ENCODE results near the gene SLC4A4.

Gene SLC4A4

GRCh38 chr4:71532407-71532806 lies 193.6 kb downstream of the SLC4A4 start:
- DNase-seq (ENCODE audit: low read depth in 2 of 3, low spot score in 2 of 3): no peak

GRCh38 chr4:71533121-71533520 lies 194.3 kb downstream of the SLC4A4 start:
- DNase-seq (ENCODE audit: low read depth in 2 of 3, low spot score in 2 of 3): no peak

DNA sequence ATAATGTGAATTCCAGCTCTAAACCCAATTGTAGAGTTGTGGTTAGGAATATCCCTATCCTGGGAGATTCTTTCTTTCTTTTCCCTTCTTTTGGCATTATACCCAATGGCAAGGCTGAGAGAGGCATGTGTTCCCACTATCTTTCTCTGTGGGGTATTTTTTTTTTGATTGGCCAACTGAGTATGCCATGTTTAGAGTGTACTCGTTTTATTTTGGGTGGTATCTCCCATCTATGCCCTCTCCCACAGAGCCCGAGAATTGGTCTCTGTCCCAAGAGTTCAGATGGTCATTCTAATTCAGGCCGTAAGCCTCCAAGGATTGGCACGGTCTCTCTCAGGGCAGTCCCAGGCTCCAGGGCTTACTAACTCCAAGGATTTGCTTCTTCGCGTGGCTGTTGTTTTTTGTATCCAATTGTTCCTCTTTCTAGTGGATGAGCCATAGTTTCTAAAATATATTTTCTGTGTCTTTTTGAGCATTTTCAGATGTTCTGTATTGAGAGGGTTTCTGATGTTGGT lies 198.8 kb downstream of the SLC4A4 start:
- no peak for DNase-seq (ENCODE audit: low read depth in 2 of 3, low spot score in 2 of 3)

GRCh38 chr4:71538528-71538927 lies 199.7 kb downstream of the SLC4A4 start:
- DNase-seq (ENCODE audit: low read depth in 2 of 3, low spot score in 2 of 3): no peak

DNA sequence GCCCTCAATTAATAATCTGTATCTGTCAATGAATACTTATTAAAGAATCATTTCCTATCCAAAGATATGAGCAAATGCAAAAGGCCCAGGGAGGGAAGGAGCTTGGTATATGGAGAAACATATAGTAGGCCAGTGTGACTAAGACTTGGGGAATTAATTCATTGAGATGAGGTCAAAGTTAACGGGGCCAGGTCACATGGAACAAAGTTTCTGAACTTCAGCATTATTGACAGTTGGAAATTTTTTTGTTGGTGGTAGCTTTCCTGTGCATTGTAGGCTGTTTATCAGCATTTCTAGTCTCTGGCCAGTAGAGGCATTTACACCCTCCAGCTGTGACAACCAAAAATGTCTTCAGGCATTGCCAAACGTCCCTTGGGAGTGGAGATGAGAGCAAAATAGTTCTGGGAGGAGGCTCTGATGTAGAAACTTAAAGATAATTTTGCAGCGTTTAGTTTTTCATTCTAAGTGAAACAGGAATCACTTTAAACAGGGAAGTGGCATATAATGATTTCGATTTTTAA lies 202.0 kb downstream of the SLC4A4 start:
- DNase-seq (ENCODE audit: low read depth in 2 of 3, low spot score in 2 of 3): no peak

GRCh38 chr4:71541541-71541940 lies 202.7 kb downstream of the SLC4A4 start:
- DNase-seq (ENCODE audit: low read depth in 2 of 3, low spot score in 2 of 3): no peak

DNA sequence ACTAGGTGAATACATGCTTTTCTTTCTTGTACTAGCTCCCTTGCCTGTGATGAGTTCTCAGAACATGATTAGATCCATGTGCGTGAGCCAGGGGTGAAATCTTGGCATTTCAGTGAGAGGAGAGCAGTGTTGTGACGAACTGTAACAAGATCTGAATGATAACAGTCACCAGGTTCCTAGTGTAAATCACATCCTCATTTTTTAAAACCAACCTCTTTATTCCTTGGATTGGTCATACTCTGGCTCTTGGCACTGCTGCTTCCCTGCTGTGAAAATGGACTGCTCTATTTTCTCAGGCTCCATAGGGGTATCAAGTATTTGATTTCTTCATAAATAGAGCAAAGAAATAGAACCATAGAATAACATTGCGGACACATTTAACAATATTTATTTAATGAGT lies 206.3 kb downstream of the SLC4A4 start:
- DNase-seq (ENCODE audit: low read depth in 2 of 3, low spot score in 2 of 3): no peak

DNA sequence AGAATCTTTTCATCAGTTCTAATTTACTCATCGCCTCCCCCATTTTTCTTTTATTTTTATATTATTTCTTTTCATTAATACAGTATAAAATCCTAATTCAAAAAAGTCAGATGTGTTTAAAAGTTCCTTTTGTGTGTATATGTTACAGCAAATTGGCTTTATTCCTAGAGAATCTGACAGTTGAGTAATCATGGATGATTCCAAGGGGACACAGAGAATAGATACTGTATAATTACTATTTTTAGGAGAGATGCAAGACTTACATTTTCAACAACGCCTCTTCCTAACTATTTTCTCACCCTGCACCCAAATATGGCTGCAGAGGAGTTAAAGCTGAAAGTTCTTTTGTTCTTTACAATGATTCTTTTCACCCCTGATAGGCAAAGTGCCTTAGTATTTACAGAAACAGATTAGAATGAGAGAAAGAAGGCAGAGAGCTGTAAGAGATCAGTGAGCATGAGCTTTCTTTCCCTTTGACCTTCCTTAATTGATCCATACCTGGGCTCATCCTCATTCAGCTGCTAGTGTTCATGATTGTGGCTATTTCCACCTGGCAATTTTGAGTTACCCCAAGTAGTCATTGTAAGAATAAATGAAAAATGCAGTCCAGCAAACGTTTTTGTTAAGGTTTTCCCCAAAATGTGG lies 210.8 kb downstream of the SLC4A4 start:
- no peak for DNase-seq (ENCODE audit: low read depth in 2 of 3, low spot score in 2 of 3)

DNA sequence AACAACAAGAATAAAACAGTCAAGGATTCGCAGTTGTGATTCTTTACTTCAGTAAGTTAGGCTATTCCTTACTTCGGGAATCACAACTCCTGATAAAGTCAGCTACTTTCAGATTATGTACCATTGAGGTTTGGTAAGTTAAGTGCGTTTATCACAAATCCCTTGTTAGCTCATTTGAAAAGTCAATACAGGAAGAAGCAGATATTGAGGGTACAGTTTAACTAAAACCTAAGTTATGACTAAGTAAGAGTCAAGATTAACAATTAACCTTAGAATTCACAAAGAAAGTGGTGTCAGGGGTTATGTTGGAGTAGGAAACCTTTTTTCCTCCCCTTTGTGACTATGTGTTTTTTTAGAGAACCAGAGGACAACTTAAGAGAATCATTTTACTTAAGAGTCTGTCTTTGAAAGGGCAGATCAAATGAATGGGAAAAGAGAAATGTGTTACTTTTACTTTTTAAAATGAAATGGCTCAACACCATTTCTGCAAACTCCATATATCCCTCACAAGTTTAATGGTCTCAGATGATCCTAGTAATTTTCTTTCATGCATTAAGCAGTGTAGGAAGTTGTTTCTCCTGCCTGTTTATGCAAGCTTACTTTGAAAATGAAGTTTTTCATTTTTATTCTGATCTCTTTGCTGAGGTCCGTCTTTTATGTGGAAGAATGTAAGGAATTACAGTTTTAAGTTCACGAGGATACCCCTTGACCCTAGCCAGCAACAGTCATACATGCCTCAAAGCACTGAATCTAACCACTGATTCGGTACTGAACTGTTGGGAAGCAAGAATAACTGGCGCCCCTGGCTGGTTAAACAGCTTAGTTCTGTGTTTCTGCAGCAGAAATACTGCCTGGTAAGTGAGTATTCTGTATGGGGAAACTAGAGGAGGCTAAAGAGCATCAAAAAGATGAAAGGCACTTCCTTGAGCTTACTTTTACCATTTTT lies 211.7 kb downstream of the SLC4A4 start:
- no peak for DNase-seq (ENCODE audit: low read depth in 2 of 3, low spot score in 2 of 3)

DNA sequence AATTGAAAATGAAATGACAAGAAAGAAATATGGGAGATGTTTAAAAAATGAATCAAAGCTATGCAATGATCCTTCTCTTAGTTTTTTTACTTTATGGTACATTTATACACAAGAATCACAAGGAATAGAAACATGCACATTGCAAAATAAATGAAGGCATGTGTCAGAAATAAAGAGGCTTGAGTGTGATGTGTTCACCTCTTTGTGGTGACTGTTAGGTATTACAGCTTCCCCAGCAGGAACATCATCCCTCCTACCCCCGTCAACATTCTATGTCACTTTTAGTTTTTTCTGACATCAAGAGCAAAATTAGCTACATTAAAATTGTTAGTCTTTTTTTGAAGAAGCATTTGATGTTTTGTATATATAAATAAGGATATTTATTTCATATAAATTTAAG lies 214.8 kb downstream of the SLC4A4 start:
- no peak for DNase-seq (ENCODE audit: low read depth in 2 of 3, low spot score in 2 of 3)

DNA sequence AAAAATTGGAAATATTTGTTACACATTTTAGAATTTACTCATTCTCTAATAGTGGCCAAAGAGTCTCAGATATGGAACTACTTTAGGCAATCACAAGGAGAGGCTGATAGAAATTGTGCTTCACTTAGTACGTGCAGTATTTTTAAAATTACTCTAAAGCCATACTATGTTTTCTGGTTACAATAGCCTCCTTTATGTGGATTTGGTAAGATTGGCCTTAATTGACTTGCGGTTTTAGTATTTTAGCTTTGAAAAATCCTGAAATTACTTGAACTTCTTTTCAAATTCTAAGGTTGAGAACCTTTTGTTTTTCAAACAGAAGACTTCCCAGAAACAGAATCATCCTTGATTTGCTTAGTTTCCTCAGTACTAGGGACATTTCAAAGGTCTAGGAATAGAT lies 215.2 kb downstream of the SLC4A4 start:
- no peak for DNase-seq (ENCODE audit: low read depth in 2 of 3, low spot score in 2 of 3)

DNA sequence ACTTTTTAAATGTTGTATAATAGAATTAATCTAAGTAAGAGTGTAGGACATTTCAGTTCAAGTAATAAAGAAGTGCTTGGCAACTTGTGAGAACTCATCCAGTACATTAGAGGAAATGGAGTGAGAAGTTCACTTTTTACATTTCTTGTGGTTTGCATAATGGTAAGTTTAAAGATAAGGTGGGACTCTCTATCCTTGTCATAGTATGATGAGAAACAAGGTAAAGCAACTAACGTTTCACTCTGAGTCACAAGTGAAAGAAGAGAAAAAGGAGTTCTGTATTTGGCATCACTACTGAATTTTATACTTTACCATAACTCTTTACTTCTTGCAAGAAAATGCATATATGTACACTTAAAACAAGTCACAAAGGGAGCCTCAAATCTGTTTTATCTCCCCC lies 219.4 kb downstream of the SLC4A4 start:
- no peak for DNase-seq (ENCODE audit: low read depth in 2 of 3, low spot score in 2 of 3)

GRCh38 chr4:71559957-71560571 lies 221.2 kb downstream of the SLC4A4 start:
- no peak for DNase-seq (ENCODE audit: low read depth in 2 of 3, low spot score in 2 of 3)

DNA sequence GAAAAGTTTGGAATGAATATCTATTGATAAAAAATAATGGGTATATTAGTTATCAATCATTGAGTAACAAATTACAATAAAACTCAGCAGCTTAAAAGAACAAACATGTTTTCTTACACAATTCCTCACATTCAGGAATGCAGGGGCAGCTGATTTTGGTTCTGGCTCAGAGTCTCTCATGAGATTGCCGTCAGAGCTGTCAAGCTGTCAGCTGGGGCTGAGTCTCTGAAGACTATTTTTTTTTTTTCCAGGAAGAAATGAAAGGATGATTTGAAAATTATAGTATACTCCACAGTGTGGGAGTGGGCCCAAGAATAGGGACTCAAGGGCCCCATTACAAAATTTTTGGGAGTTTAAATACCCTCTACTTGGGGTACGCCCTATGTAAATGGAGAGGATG lies 226.0 kb downstream of the SLC4A4 start:
- no peak for DNase-seq (ENCODE audit: low read depth in 2 of 3, low spot score in 2 of 3)

DNA sequence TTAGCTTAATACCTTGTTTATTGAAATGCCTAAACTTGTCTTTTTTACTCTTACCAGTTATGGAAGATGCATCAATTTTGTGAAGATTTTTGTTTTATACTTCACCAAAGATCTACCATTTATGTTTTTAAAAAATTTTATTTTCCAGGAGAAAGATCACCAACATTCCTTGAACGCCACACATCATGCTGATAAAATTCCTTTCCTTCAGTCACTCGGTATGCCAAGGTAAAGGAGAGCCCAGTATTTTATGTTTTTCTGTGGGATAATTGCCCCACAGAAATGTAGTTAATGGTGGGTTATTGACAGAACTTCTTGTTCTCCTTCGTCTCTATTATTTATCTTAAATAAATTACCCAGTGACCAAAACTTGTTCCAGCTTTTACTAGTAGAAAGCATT lies 228.0 kb downstream of the SLC4A4 start:
- no peak for DNase-seq (ENCODE audit: low read depth in 2 of 3, low spot score in 2 of 3)

- DNase-seq (ENCODE audit: low read depth in 2 of 3, low spot score in 2 of 3): no peak
Observed at GRCh38 chr4:71568131-71568530, 229.3 kb downstream of the SLC4A4 start.

- no peak for DNase-seq (ENCODE audit: low read depth in 2 of 3, low spot score in 2 of 3)
Observed at GRCh38 chr4:71570492-71570891, 231.7 kb downstream of the SLC4A4 start.

GRCh38 chr4:71571346-71571745 lies 232.5 kb downstream of the SLC4A4 start:
- no peak for DNase-seq (ENCODE audit: low read depth in 2 of 3, low spot score in 2 of 3)

DNA sequence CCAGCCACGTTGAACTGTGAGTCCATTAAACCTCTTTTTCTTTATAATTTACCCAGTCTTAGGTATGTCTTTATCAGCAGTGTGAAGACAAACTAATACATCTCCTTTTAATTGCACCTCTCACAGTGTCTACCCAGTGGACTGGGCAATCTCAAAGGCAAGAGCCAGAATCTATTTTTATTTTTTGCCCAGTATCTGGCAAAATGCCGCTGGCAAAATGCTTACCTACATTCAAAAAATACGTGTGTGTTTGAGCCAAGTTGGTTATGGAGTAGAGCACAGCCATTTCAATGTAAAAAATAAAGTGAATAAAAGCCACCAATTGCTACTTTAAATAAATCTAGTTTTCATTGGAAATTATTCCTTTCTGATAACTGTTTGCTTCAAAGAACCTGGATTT lies 245.2 kb downstream of the SLC4A4 start:
- DNase-seq (ENCODE audit: low read depth in 2 of 3, low spot score in 2 of 3): no peak

GRCh38 chr4:71584585-71584984 lies 245.8 kb downstream of the SLC4A4 start:
- DNase-seq (ENCODE audit: low read depth in 2 of 3, low spot score in 2 of 3): no peak

GRCh38 chr4:71586087-71586763 lies 247.4 kb downstream of the SLC4A4 start:
- DNase-seq (ENCODE audit: low read depth in 2 of 3, low spot score in 2 of 3): no peak

Data from activated CD8-positive, alpha-beta memory T cell treated with anti-CD3 and anti-CD28 coated beads for 48 hours (primary cell).